DOHH2 (cell line): ENCODE results near the gene CACNA2D3.

Experiments used
- CTCF ChIP-seq: fragments of 200-600 bp; sonication (generic); IDR thresholded peaks from one replicate; pipeline ENCODE4 v1.5.1; 2014; ENCODE audit warnings: antibody characterized with exemption, mild to moderate bottlenecking, low read depth, low read length; ENCODE audit not compliant: poor library complexity, severe bottlenecking
- EZH2phosphoT487 ChIP-seq: fragments of 200-600 bp; sonication (generic); IDR thresholded peaks from 2 replicates; pipeline ENCODE4 v1.6.1; 2017; ENCODE audit warnings: borderline replicate concordance, mild to moderate bottlenecking, antibody characterized with exemption, low read length, moderate library complexity, mixed read lengths

GRCh38 chr3:54670201-54671000 is 548.0 kb downstream of the CACNA2D3 start:
- no peak for TF ChIP-seq CTCF
- TF ChIP-seq EZH2phosphoT487, result no peak
